Heart left ventricle (tissue), 16 donors: Measurements from ENCODE around the gene LCLAT1. TPM values are rescaled to one million over a fixed set of nuclear protein-coding genes. Genes with fewer than 3 reads are reported as not detected.

Experiments used
- ATAC-seq, 4 donors: fragments of 200-7000 bp; cut with Tn5 transposase; one replicate each; pipeline ENCODE4 v1.9.1; 2020 to 2022; ENCODE audit warnings: moderate library complexity in 4 of 4, mild to moderate bottlenecking in 3 of 4, moderate number of reproducible peaks in 1 of 4
- DNase-seq, 5 donors: peaks; one replicate each; pipeline ENCODE4 v3.0.0-alpha.2; 2020
- H3K27ac ChIP-seq, 12 donors: fragments of 200-600 bp; sonication (generic) in 4 of 12; one replicate each; pipeline versions ENCODE4 v1.5.0 to v1.8.0; 2016 to 2022; ENCODE audit warnings: mild to moderate bottlenecking in 2 of 12
- H3K27me3 ChIP-seq, 9 donors: fragments of 200-600 bp; sonication (generic) in 2 of 9; one replicate each; pipeline versions ENCODE4 v1.5.1 to v1.8.0; 2016 to 2022; ENCODE audit warnings: mild to moderate bottlenecking in 3 of 9
- H3K36me3 ChIP-seq, 9 donors: fragments of 200-600 bp; sonication (generic) in 2 of 9; one replicate each; pipeline versions ENCODE4 v1.5.0 to v1.8.0; 2018 to 2022; ENCODE audit warnings: mild to moderate bottlenecking in 2 of 9
- H3K4me1 ChIP-seq, 12 donors: fragments of 200-600 bp; sonication (generic) in 4 of 12; one replicate each; pipeline versions ENCODE4 v1.5.0 to v1.8.0; 2016 to 2022; ENCODE audit warnings: mild to moderate bottlenecking in 3 of 12
- H3K4me3 ChIP-seq, 12 donors: fragments of 200-600 bp; sonication (generic) in 4 of 12; one replicate each; pipeline versions ENCODE4 v1.5.0 to v1.8.0; 2017 to 2022; ENCODE audit warnings: mild to moderate bottlenecking in 9 of 12, moderate library complexity in 4 of 12
- H3K9me3 ChIP-seq, 12 donors: fragments of 200-600 bp; sonication (generic) in 4 of 12; one replicate each; pipeline versions ENCODE4 v1.5.0 to v1.8.0; 2016 to 2022; ENCODE audit warnings: mild to moderate bottlenecking in 1 of 12
- POLR2A ChIP-seq, 2 donors: fragments of 450-650 bp; IDR thresholded peaks; one replicate each; pipeline ENCODE4 v1.6.1; 2017; ENCODE audit warnings: antibody characterized with exemption in 2 of 2, mild to moderate bottlenecking in 2 of 2, moderate library complexity in 2 of 2
- WGBS, 4 donors: extraction: QIAGEN DNeasy Blood & Tissue Kit in 2 of 4; methylation state at CpG; one replicate each; pipeline versions ENCODE4 v1.1.5 to v1.1.7; 2013 to 2018; 5-methylcytosine and 5-hydroxymethylcytosine counted together
- intact Hi-C, 10 donors: fragments of 100-400 bp; cut with DNase I; formaldehyde crosslinking; loops; one replicate each; pipeline versions ENCODE4 v1.11.1 to v1.14.2; 2022
- polyA plus RNA-seq, 2 donors: library from polyadenylated mRNA; stranded (reverse); fragments of 200-250 nt; gene quantifications; one replicate each; pipeline ENCODE4 v1.2.3, GENCODE V29; 2013
- total RNA-seq, 9 donors: library from RNA; depleted of rRNA in 2 of 9; stranded (reverse); fragments of >200 nt in 2 of 9; fragmentation: NEBNext Ultra II Directional in 3 of 9; extraction: Animal tissue kit (Norgen Biotek cat#: 25700) in 3 of 9; gene quantifications; one replicate each; pipeline versions ENCODE4 v1.1.0 to v1.2.4, GENCODE V29; 2016 to 2023
- TF ChIP-seq, protein P1 (sequence below), 12 donors: fragments of 200-600 bp; sonication (generic) in 4 of 12; IDR thresholded peaks; one replicate each; pipeline versions ENCODE4 v1.5.0 to v1.8.0; 2018 to 2022; ENCODE audit warnings: antibody characterized with exemption in 12 of 12, mild to moderate bottlenecking in 5 of 12
- donor health status: ischemic (EF 13 %, LVEDD 7.1; RV severe dilation, severe dysfunction).
- donor health status: healthy with polysubstance abuse.
- donor health status: DM: no; HTN: yes; CAD: no.
- donor health status: DM: no; HTN: no; CAD: no.
- donor health status: ischemic (EF 25% LVEDD 6.9; RV normal size, moderate dysfunction).
- donor health status: ischemic (EF 25% LVEDD 5.7; RV mildly dilated, moderate dysfunction).
- donor health status: healthy.
- donor health status: DM: yes; HTN: yes; CAD: no.
- donor health status: ischemic (EF 35%, LVEDD 5.7; RV mildly dilated, moderate dysfunction).
- donor health status: nonischemic (EF 11% LVEDD 7.7; RV severe dilation, severe dysfunction).
- donor health status: DM: yes; HTN: yes; CAD: no.
- donor health status: PGD.
- donor health status: ischemic (EF 29% LVEDD 5.4; RV normal size, mild dysfunction).
- donor health status: nonischemic (EF 23%, LVEDD 6.1; RV moderate dilation, normal function).

LCLAT1 gene
- total and polyA plus RNA-seq, 11 donors: 9.8 to 70.2 (median 43.8) TPM

DNA sequence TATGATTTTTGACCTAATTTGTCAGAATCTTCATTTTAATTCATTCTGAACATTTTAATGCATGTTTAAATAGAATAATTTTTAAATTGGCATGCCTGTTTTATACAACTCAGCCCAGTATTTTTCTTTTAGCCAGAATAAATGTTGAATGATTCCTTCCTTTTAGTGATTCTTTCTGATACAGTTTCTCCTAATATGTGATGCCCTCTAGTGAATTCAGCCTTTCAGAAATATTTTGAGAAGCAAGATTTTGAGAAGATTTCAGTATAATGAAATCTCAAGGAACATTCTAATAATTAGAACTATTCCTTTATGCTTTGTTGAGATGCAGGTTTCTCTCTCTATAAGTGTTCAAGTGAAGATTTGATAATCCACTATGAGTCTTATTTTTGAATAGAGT is 28.5 kb downstream of the LCLAT1 start:
- no peak for TF ChIP-seq POLR2A (IDR thresholded peaks at IDR 0.05)
- TF ChIP-seq, protein P1, sequence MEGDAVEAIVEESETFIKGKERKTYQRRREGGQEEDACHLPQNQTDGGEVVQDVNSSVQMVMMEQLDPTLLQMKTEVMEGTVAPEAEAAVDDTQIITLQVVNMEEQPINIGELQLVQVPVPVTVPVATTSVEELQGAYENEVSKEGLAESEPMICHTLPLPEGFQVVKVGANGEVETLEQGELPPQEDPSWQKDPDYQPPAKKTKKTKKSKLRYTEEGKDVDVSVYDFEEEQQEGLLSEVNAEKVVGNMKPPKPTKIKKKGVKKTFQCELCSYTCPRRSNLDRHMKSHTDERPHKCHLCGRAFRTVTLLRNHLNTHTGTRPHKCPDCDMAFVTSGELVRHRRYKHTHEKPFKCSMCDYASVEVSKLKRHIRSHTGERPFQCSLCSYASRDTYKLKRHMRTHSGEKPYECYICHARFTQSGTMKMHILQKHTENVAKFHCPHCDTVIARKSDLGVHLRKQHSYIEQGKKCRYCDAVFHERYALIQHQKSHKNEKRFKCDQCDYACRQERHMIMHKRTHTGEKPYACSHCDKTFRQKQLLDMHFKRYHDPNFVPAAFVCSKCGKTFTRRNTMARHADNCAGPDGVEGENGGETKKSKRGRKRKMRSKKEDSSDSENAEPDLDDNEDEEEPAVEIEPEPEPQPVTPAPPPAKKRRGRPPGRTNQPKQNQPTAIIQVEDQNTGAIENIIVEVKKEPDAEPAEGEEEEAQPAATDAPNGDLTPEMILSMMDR (IDR thresholded peaks at IDR 0.05): peak in 7 of 12 donors; percentile 22 to 53 (median 35)
- Histone ChIP-seq H3K27ac (no peak overlapping the region), H3K27me3 (no peaks in the 10 kb centered on the region), H3K4me3 (no peak overlapping the region), H3K9me3 (peaks cover 0 to under 1% (median 0%) of the 10 kb centered on the region in 12 donors), H3K36me3 (no peaks in the 10 kb centered on the region), H3K4me1 (peaks cover 0 to 45% (median 8%) of the 10 kb centered on the region in 12 donors)
- ATAC-seq (no peak), DNase-seq (no peak)
- intact Hi-C loops: loop anchor here in 2 of 10 donors (5.0 to 10.0 kb wide), 3 partner anchors 229 to 243 kb away; partner anchors contain the start of gene LBH (in 2 of the 2)

- DNase-seq: no peak
- intact Hi-C loops: loop anchor here in 2 of 10 donors (5.0 to 10.0 kb wide), 3 partner anchors 228 to 244 kb away; partner anchors contain the start of gene LBH (in 2 of the 2)
- WGBS, 4 donors: 66 to 79% (median 72%) methylated on average over 2 of the region's 2 CpGs
- Histone ChIP-seq H3K27me3 (no peaks in the 10 kb centered on the region), H3K36me3 (no peaks in the 10 kb centered on the region), H3K4me1 (peaks cover 0 to 50% (median 12%) of the 10 kb centered on the region in 12 donors), H3K4me3 (no peak overlapping the region), H3K27ac (peak overlapping the region in 4 of 12 donors; percentile 4 to 39 (median 10)), H3K9me3 (no peaks in the 10 kb centered on the region)
- peak in 2 of 4 donors; percentile 49 to 70 for ATAC-seq
- TF ChIP-seq, protein P1 (IDR thresholded peaks at IDR 0.05): no peak
- TF ChIP-seq POLR2A (IDR thresholded peaks at IDR 0.05): no peak
Measured at GRCh38 chr2:30476636-30477035, 29.6 kb downstream of the LCLAT1 start.

GRCh38 chr2:30480703-30481322 is 33.8 kb downstream of the LCLAT1 start:
- DNase-seq (no peak), ATAC-seq (no peak)
- Histone ChIP-seq H3K27me3 (no peaks in the 10 kb centered on the region), H3K4me3 (no peak overlapping the region), H3K4me1 (peaks cover 3 to 53% (median 24%) of the 10 kb centered on the region in 12 donors), H3K27ac (peak overlapping the region in 7 of 12 donors; percentile 2 to 62 (median 50)), H3K9me3 (no peaks in the 10 kb centered on the region), H3K36me3 (no peaks in the 10 kb centered on the region)
- intact Hi-C loops: loop anchor here in 3 of 10 donors (10.0 kb wide), 3 partner anchors 214 to 246 kb away; partner anchors contain the start of gene LBH (in 1 of the 3)
- WGBS, 4 donors: 70 to 79% (median 76%) methylated on average over 6 of the region's 6 CpGs
- TF ChIP-seq POLR2A (IDR thresholded peaks at IDR 0.05): no peak
- TF ChIP-seq, protein P1 (IDR thresholded peaks at IDR 0.05): no peak

DNA sequence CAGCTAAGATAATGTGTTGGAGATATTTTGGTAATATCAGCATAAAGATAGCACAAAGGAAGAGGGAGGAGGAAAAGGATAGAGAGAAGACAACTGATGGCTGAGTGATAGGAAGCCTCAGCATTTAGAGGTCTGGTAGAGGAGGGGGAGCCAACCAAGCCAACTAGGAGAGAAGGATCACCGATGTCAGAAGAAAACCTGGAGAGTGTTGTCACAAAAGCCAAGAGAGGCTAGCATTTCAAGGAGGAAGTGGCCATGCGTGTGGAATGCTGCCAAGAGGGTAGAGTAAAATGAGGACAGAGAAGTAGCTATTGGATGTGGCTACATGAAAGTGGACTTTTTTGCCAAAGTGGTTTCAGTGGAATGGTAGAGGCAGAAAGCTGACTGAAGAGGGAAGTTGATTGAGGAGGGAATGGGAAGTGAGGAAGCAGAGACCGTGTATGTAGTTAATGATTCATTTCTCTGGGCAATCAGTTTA is 34.3 kb downstream of the LCLAT1 start:
- WGBS, 4 donors: 57 to 69% (median 59%) methylated on average over 3 of the region's 3 CpGs
- DNase-seq: peak in 4 of 5 donors; percentile 34 to 69 (median 48)
- intact Hi-C loops: loop anchor here in 3 of 10 donors (10.0 kb wide), 3 partner anchors 213 to 247 kb away; partner anchors contain the start of gene LBH (in 1 of the 3)
- H3K36me3 ChIP-seq: no peaks in the 10 kb centered on the region
- H3K4me3 ChIP-seq: no peak overlapping the region
- no peak for TF ChIP-seq POLR2A (IDR thresholded peaks at IDR 0.05)
- TF ChIP-seq, protein P1 (IDR thresholded peaks at IDR 0.05): no peak
- peaks cover 3 to 49% (median 26%) of the 10 kb centered on the region in 12 donors for H3K4me1 ChIP-seq
- H3K9me3 ChIP-seq: no peaks in the 10 kb centered on the region
- H3K27ac ChIP-seq: peak overlapping the region in 10 of 12 donors; percentile 2 to 62 (median 44)
- H3K27me3 ChIP-seq: no peaks in the 10 kb centered on the region
- peak in 3 of 4 donors; percentile 38 to 50 (median 43) for ATAC-seq
